GM23338 (cell line): ENCODE results near the gene ANKRD44. TPM values are rescaled to one million over a fixed set of nuclear protein-coding genes. Genes with fewer than 3 reads are reported as not detected.

Experiments
- ATAC-seq: fragments of 200-7000 bp; cut with Tn5 transposase; 3 replicates; pipeline ENCODE4 v1.9.1; 2020
- DNase-seq: peaks from one replicate; pipeline ENCODE4 v3.0.0-alpha.2; 2015; ENCODE audit warnings: low spot score
- H2AFZ ChIP-seq: fragments of 200-600 bp; sonication (generic); 2 replicates; pipeline ENCODE4 v1.8.0; 2016; ENCODE audit warnings: antibody characterized with exemption, mild to moderate bottlenecking, moderate library complexity
- H3F3A ChIP-seq: fragments of 200-600 bp; sonication (generic); replicated peaks from 2 replicates; pipeline ENCODE4 v1.8.0; 2017; ENCODE audit warnings: antibody characterized with exemption, mixed run types, low read depth
- H3K27ac ChIP-seq: fragments of 200-600 bp; sonication (generic); 2 replicates; pipeline ENCODE4 v1.6.1; 2016; ENCODE audit warnings: low read depth
- H3K27me3 ChIP-seq: fragments of 200-600 bp; sonication (generic); 2 replicates; pipeline ENCODE4 v1.8.0; 2016; ENCODE audit warnings: mild to moderate bottlenecking, mixed run types, moderate library complexity; ENCODE audit not compliant: insufficient read depth
- H3K36me3 ChIP-seq: fragments of 200-600 bp; sonication (generic); 2 replicates; pipeline ENCODE4 v1.8.0; 2016; ENCODE audit warnings: mild to moderate bottlenecking; ENCODE audit not compliant: insufficient read depth
- H3K4me1 ChIP-seq: fragments of 200-600 bp; sonication (generic); 2 replicates; pipeline ENCODE4 v1.8.0; 2016; ENCODE audit warnings: mild to moderate bottlenecking, moderate library complexity; ENCODE audit not compliant: insufficient read depth
- H3K4me2 ChIP-seq: fragments of 200-600 bp; sonication (generic); 2 replicates; pipeline ENCODE4 v1.7.1; 2017; ENCODE audit warnings: mixed run types
- H3K4me3 ChIP-seq: fragments of 200-600 bp; sonication (generic); 2 replicates; pipeline ENCODE4 v1.6.1; 2016; ENCODE audit warnings: mixed run types
- H3K79me2 ChIP-seq: fragments of 200-600 bp; sonication (generic); replicated peaks from 2 replicates; pipeline ENCODE4 v1.8.0; 2017; ENCODE audit warnings: mild to moderate bottlenecking; ENCODE audit not compliant: insufficient read depth
- H3K9me2 ChIP-seq: fragments of 200-600 bp; sonication (generic); 2 replicates; pipeline ENCODE4 v1.8.0; 2017; ENCODE audit not compliant: insufficient read depth
- H4K20me1 ChIP-seq: fragments of 200-600 bp; sonication (generic); replicated peaks from 2 replicates; pipeline ENCODE4 v1.8.0; 2017; ENCODE audit warnings: mild to moderate bottlenecking; ENCODE audit not compliant: insufficient read depth
- H3K27ac Mint-ChIP-seq: 2 replicates; pipeline ENCODE4 v1.8.0; 2020; ENCODE audit warnings: inconsistent platforms, mild to moderate bottlenecking, moderate library complexity, mixed read lengths
- H3K27me3 Mint-ChIP-seq: 3 replicates; pipeline ENCODE4 v1.8.0; 2022; ENCODE audit warnings: low read depth, mild to moderate bottlenecking, moderate library complexity, mixed read lengths, inconsistent platforms; ENCODE audit not compliant: insufficient read depth, poor library complexity
- H3K36me3 Mint-ChIP-seq: 3 replicates; pipeline ENCODE4 v1.8.0; 2021; ENCODE audit warnings: low read depth, mild to moderate bottlenecking, inconsistent platforms, moderate library complexity, mixed read lengths
- H3K4me1 Mint-ChIP-seq: 3 replicates; pipeline ENCODE4 v1.8.0; 2020; ENCODE audit warnings: mild to moderate bottlenecking, inconsistent platforms, mixed read lengths
- H3K4me3 Mint-ChIP-seq: 3 replicates; pipeline ENCODE4 v1.8.0; 2021; ENCODE audit warnings: moderate library complexity, mild to moderate bottlenecking, inconsistent platforms, mixed read lengths
- H3K9me3 Mint-ChIP-seq: 3 replicates; pipeline ENCODE4 v1.8.0; 2020; ENCODE audit warnings: moderate library complexity, mild to moderate bottlenecking, inconsistent platforms, mixed read lengths
- CREB1 ChIP-seq: fragments of 250-450 bp; sonication (Bioruptor Pico); IDR thresholded peaks from 2 replicates; pipeline ENCODE4 v1.5.0; 2020; ENCODE audit warnings: low read depth, mild to moderate bottlenecking, moderate library complexity
- CTCF ChIP-seq, 2 experiments: fragments of 200-600 bp in 1 of 2; sonication (generic) in 1 of 2; conservative IDR thresholded peaks; 2 replicates each; pipeline versions ENCODE4 v1.5.1 to v1.6.1; 2016 to 2017; ENCODE audit warnings: antibody characterized with exemption in 2 of 2, low read depth in 2 of 2, mild to moderate bottlenecking in 2 of 2, moderate library complexity in 1 of 2
- ETS1 ChIP-seq: IDR thresholded peaks from 2 replicates; pipeline ENCODE4 v1.6.1; 2016; ENCODE audit warnings: antibody characterized with exemption
- EZH2 ChIP-seq: fragments of 200-600 bp; sonication (generic); IDR thresholded peaks from one replicate; pipeline ENCODE4 v1.8.0; 2017; ENCODE audit warnings: antibody characterized with exemption, mild to moderate bottlenecking, low read depth; ENCODE audit not compliant: unreplicated experiment
- EZH2phosphoT487 ChIP-seq: fragments of 200-600 bp; sonication (generic); IDR thresholded peaks from one replicate; pipeline ENCODE4 v1.8.1; 2018; ENCODE audit warnings: antibody characterized with exemption; ENCODE audit not compliant: unreplicated experiment
- JUNB ChIP-seq: IDR thresholded peaks from one replicate; pipeline ENCODE4 v1.6.1; 2016; ENCODE audit warnings: antibody characterized with exemption; ENCODE audit not compliant: unreplicated experiment
- NANOG ChIP-seq: IDR thresholded peaks from 2 replicates; pipeline ENCODE4 v1.6.1; 2016; ENCODE audit warnings: antibody characterized with exemption, borderline replicate concordance
- POLR2AphosphoS5 ChIP-seq: IDR thresholded peaks from 2 replicates; pipeline ENCODE4 v1.6.1; 2016; ENCODE audit warnings: antibody characterized with exemption, low read depth
- REST ChIP-seq: IDR thresholded peaks from one replicate; pipeline ENCODE4 v1.6.1; 2018; ENCODE audit warnings: antibody characterized with exemption; ENCODE audit not compliant: unreplicated experiment
- STAT1 ChIP-seq: IDR thresholded peaks from one replicate; pipeline ENCODE4 v1.6.1; 2016; ENCODE audit warnings: antibody characterized with exemption; ENCODE audit not compliant: unreplicated experiment
- ZNF114 ChIP-seq: fragments of 250-450 bp; sonication (Bioruptor Pico); IDR thresholded peaks from 2 replicates; pipeline ENCODE4 v1.5.0; 2020; ENCODE audit warnings: mild to moderate bottlenecking, moderate library complexity
- ZNF331 ChIP-seq: fragments of 250-450 bp; sonication (Bioruptor Pico); IDR thresholded peaks from 2 replicates; pipeline ENCODE4 v1.5.0; 2020; ENCODE audit warnings: low read depth, mild to moderate bottlenecking, moderate library complexity
- polyA plus RNA-seq: library from polyadenylated mRNA; unstranded; fragments of >200 nt; fragmentation: Nextera tagmentation; extraction: Ambion mirVana; gene quantifications from 2 replicates; pipeline ENCODE4 v1.2.1, GENCODE V29; 2016
- total RNA-seq: library from RNA; depleted of rRNA; stranded (reverse); fragments of >200 nt; shearing (Covaris generic); gene quantifications from 2 replicates; pipeline ENCODE4 v1.2.3, GENCODE V29; 2014
- TF ChIP-seq, protein P1 (sequence below): fragments of 250-450 bp; sonication (Bioruptor Pico); IDR thresholded peaks from 2 replicates; pipeline ENCODE4 v1.5.0; 2020; ENCODE audit warnings: mild to moderate bottlenecking, moderate library complexity

Gene ANKRD44
- total and polyA plus RNA-seq, 2 experiments from 2014 or later: 0.44 to 0.56 TPM

- Histone ChIP-seq H3K79me2 (no peaks in the 10 kb centered on the region), H4K20me1 (no peaks in the 10 kb centered on the region), H3K27ac (no peak overlapping the region), H3K36me3 (no peaks in the 10 kb centered on the region), H3K4me3 (no peak overlapping the region), H2AFZ (no peak overlapping the region), H3K4me1 (no peaks in the 10 kb centered on the region), H3F3A (no peaks in the 10 kb centered on the region), H3K4me2 (no peak overlapping the region), H3K9me2 (no peaks in the 10 kb centered on the region), H3K27me3 (no peaks in the 10 kb centered on the region)
- Mint-ChIP-seq H3K36me3 (no peaks in the 10 kb centered on the region), H3K27ac (no peak overlapping the region), H3K27me3 (peaks cover 2% of the 10 kb centered on the region), H3K4me3 (no peak overlapping the region), H3K9me3 (no peaks in the 10 kb centered on the region), H3K4me1 (peaks cover 3% of the 10 kb centered on the region; the same call in 2 of the 3 replicates)
- TF ChIP-seq CREB1 (no peak), ETS1 (no peak), ZNF331 (no peak), EZH2phosphoT487 (no peak), REST (no peak), CTCF (conservative IDR thresholded peaks at IDR 0.05; ENCODE audit: low read depth in 2 of 2) (no peak), ZNF114 (CRISPR knock-in tag) (no peak), STAT1 (no peak), POLR2AphosphoS5 (no peak), NANOG (no peak), EZH2 (no peak), JUNB (no peak)
- TF ChIP-seq, protein P1, sequence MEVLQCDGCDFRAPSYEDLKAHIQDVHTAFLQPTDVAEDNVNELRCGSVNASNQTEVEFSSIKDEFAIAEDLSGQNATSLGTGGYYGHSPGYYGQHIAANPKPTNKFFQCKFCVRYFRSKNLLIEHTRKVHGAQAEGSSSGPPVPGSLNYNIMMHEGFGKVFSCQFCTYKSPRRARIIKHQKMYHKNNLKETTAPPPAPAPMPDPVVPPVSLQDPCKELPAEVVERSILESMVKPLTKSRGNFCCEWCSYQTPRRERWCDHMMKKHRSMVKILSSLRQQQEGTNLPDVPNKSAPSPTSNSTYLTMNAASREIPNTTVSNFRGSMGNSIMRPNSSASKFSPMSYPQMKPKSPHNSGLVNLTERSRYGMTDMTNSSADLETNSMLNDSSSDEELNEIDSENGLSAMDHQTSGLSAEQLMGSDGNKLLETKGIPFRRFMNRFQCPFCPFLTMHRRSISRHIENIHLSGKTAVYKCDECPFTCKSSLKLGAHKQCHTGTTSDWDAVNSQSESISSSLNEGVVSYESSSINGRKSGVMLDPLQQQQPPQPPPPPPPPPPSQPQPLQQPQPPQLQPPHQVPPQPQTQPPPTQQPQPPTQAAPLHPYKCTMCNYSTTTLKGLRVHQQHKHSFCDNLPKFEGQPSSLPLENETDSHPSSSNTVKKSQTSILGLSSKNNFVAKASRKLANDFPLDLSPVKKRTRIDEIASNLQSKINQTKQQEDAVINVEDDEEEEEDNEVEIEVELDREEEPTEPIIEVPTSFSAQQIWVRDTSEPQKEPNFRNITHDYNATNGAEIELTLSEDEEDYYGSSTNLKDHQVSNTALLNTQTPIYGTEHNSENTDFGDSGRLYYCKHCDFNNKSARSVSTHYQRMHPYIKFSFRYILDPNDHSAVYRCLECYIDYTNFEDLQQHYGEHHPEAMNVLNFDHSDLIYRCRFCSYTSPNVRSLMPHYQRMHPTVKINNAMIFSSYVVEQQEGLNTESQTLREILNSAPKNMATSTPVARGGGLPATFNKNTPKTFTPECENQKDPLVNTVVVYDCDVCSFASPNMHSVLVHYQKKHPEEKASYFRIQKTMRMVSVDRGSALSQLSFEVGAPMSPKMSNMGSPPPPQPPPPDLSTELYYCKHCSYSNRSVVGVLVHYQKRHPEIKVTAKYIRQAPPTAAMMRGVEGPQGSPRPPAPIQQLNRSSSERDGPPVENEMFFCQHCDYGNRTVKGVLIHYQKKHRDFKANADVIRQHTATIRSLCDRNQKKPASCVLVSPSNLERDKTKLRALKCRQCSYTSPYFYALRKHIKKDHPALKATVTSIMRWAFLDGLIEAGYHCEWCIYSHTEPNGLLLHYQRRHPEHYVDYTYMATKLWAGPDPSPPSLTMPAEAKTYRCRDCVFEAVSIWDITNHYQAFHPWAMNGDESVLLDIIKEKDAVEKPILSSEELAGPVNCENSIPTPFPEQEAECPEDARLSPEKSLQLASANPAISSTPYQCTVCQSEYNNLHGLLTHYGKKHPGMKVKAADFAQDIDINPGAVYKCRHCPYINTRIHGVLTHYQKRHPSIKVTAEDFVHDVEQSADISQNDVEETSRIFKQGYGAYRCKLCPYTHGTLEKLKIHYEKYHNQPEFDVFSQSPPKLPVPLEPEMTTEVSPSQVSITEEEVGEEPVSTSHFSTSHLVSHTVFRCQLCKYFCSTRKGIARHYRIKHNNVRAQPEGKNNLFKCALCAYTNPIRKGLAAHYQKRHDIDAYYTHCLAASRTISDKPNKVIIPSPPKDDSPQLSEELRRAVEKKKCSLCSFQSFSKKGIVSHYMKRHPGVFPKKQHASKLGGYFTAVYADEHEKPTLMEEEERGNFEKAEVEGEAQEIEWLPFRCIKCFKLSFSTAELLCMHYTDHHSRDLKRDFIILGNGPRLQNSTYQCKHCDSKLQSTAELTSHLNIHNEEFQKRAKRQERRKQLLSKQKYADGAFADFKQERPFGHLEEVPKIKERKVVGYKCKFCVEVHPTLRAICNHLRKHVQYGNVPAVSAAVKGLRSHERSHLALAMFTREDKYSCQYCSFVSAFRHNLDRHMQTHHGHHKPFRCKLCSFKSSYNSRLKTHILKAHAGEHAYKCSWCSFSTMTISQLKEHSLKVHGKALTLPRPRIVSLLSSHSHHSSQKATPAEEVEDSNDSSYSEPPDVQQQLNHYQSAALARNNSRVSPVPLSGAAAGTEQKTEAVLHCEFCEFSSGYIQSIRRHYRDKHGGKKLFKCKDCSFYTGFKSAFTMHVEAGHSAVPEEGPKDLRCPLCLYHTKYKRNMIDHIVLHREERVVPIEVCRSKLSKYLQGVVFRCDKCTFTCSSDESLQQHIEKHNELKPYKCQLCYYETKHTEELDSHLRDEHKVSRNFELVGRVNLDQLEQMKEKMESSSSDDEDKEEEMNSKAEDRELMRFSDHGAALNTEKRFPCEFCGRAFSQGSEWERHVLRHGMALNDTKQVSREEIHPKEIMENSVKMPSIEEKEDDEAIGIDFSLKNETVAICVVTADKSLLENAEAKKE (CRISPR knock-in tag): no peak
- DNase-seq (no peak), ATAC-seq (no peak)
These were observed 111.7 kb downstream of the ANKRD44 start for GRCh38 chr2:197198890-197199289.
